Liver (tissue), 9 donors: ENCODE measurements around the gene ARID5B. TPM values are rescaled to one million over a fixed set of nuclear protein-coding genes. Genes with fewer than 3 reads are reported as not detected.

Source experiments
- DNase-seq: peaks from one replicate; pipeline ENCODE4 v3.0.0-alpha.2; 2017; ENCODE audit warnings: low spot score
- H3K27ac ChIP-seq, 2 donors: one replicate each; pipeline ENCODE4 v1.7.0; 2013; ENCODE audit warnings: inconsistent platforms in 2 of 2, low read length in 2 of 2, control low read depth in 1 of 2, low read depth in 1 of 2, mild to moderate bottlenecking in 1 of 2
- H3K27me3 ChIP-seq, 4 donors: one replicate each; pipeline versions ENCODE4 v1.6.1 to v1.7.0; 2013; ENCODE audit warnings: low read length in 3 of 4, inconsistent platforms in 1 of 4, mild to moderate bottlenecking in 1 of 4, moderate library complexity in 1 of 4; ENCODE audit not compliant: control insufficient read depth in 4 of 4, insufficient read depth in 4 of 4
- H3K36me3 ChIP-seq, 4 donors: one replicate each; pipeline versions ENCODE4 v1.6.1 to v1.7.0; 2013; ENCODE audit warnings: low read length in 3 of 4, mild to moderate bottlenecking in 3 of 4, low read depth in 1 of 4, moderate library complexity in 1 of 4; ENCODE audit not compliant: control insufficient read depth in 4 of 4, insufficient read depth in 3 of 4
- H3K4me1 ChIP-seq, 4 donors: one replicate each; pipeline versions ENCODE4 v1.6.1 to v1.7.0; 2013; ENCODE audit warnings: low read length in 3 of 4, mild to moderate bottlenecking in 3 of 4, moderate library complexity in 1 of 4; ENCODE audit not compliant: control insufficient read depth in 4 of 4, insufficient read depth in 4 of 4
- H3K4me3 ChIP-seq, 3 donors: one replicate each; pipeline versions ENCODE4 v1.6.1 to v1.7.0; 2013; ENCODE audit warnings: low read length in 3 of 3, control low read depth in 1 of 3, low read depth in 1 of 3, mild to moderate bottlenecking in 1 of 3
- H3K9ac ChIP-seq, 2 donors: one replicate each; pipeline ENCODE4 v1.7.0; 2013; ENCODE audit warnings: low read length in 2 of 2, mild to moderate bottlenecking in 2 of 2, moderate library complexity in 2 of 2, control low read depth in 1 of 2, low read depth in 1 of 2
- H3K9me3 ChIP-seq, 4 donors: one replicate each; pipeline versions ENCODE4 v1.6.1 to v1.7.0; 2013; ENCODE audit warnings: low read length in 3 of 4; ENCODE audit not compliant: control insufficient read depth in 4 of 4
- EGR1 ChIP-seq, 2 donors: IDR thresholded peaks; 2 replicates each; pipeline ENCODE4 v1.6.1; 2016 to 2018; ENCODE audit warnings: antibody characterized with exemption in 2 of 2, low read depth in 2 of 2
- FOXA1 ChIP-seq: IDR thresholded peaks from 2 replicates; pipeline ENCODE4 v1.6.1; 2016; ENCODE audit warnings: antibody characterized with exemption
- FOXA2 ChIP-seq: IDR thresholded peaks from 2 replicates; pipeline ENCODE4 v1.6.1; 2016; ENCODE audit warnings: antibody characterized with exemption
- GABPA ChIP-seq, 2 donors: IDR thresholded peaks in 1 of 2; conservative IDR thresholded peaks in 1 of 2; 2 replicates each; pipeline ENCODE4 v1.6.1; 2016; ENCODE audit warnings: antibody characterized with exemption in 2 of 2, mild to moderate bottlenecking in 1 of 2, moderate library complexity in 1 of 2
- HNF4A ChIP-seq, 2 donors: conservative IDR thresholded peaks; 2 replicates each; pipeline ENCODE4 v1.6.1; 2016; ENCODE audit warnings: antibody characterized with exemption in 2 of 2, mild to moderate bottlenecking in 2 of 2
- HNF4G ChIP-seq: IDR thresholded peaks from 2 replicates; pipeline ENCODE4 v1.6.1; 2016; ENCODE audit warnings: antibody characterized with exemption
- JUND ChIP-seq, 2 donors: IDR thresholded peaks; 2 replicates each; pipeline ENCODE4 v1.6.1; 2016; ENCODE audit warnings: antibody characterized with exemption in 2 of 2
- NR2F2 ChIP-seq: IDR thresholded peaks from 2 replicates; pipeline ENCODE4 v1.6.1; 2016; ENCODE audit warnings: antibody characterized with exemption
- RAD21 ChIP-seq, 2 donors: IDR thresholded peaks; 2 replicates each; pipeline ENCODE4 v1.6.1; 2016; ENCODE audit warnings: antibody characterized with exemption in 2 of 2, mild to moderate bottlenecking in 2 of 2
- RXRA ChIP-seq, 2 donors: IDR thresholded peaks; 2 replicates each; pipeline ENCODE4 v1.6.1; 2017 to 2018; ENCODE audit warnings: antibody characterized with exemption in 2 of 2, mild to moderate bottlenecking in 1 of 2
- SP1 ChIP-seq: IDR thresholded peaks from 2 replicates; pipeline ENCODE4 v1.6.1; 2018; ENCODE audit warnings: antibody characterized with exemption, mild to moderate bottlenecking
- TAF1 ChIP-seq: conservative IDR thresholded peaks from 2 replicates; pipeline ENCODE4 v1.6.1; 2016; ENCODE audit warnings: antibody characterized with exemption, mild to moderate bottlenecking
- YY1 ChIP-seq: IDR thresholded peaks from 2 replicates; pipeline ENCODE4 v1.6.1; 2016; ENCODE audit warnings: antibody characterized with exemption, mild to moderate bottlenecking
- WGBS: extraction: QIAGEN DNeasy Blood & Tissue Kit; methylation state at CpG from one replicate; pipeline ENCODE4 v1.1.7; 2013; 5-methylcytosine and 5-hydroxymethylcytosine counted together
- polyA plus RNA-seq, 2 donors: library from polyadenylated mRNA; stranded (reverse) in 1 of 2; unstranded in 1 of 2; fragments of 200-250 nt in 1 of 2; fragments of >200 nt in 1 of 2; fragmentation: Nextera tagmentation in 1 of 2; extraction: Ambion mirVana in 1 of 2; gene quantifications; one replicate each; pipeline versions ENCODE4 v1.2.1 to v1.2.3, GENCODE V29; 2013 to 2015
- total RNA-seq, 2 donors: library from RNA; depleted of rRNA; stranded (reverse); fragments of >200 nt; gene quantifications; one replicate each; pipeline ENCODE4 v1.2.3, GENCODE V29; 2014
- TF ChIP-seq, protein P1 (sequence below): IDR thresholded peaks from 2 replicates; pipeline ENCODE4 v1.6.1; 2016; ENCODE audit warnings: antibody characterized with exemption
- TF ChIP-seq, protein P2 (sequence below): IDR thresholded peaks from 2 replicates; pipeline ENCODE4 v1.6.1; 2016; ENCODE audit warnings: antibody characterized with exemption, mild to moderate bottlenecking
- TF ChIP-seq, protein P3 (sequence below): fragments of 150-350 bp; IDR thresholded peaks from 2 replicates; pipeline ENCODE4 v1.5.1; 2017; ENCODE audit warnings: improper control_type of control experiment, low read depth, low read length; ENCODE audit not compliant: missing input control
- TF ChIP-seq, protein P4 (sequence below): IDR thresholded peaks from 2 replicates; pipeline ENCODE4 v1.6.1; 2016; ENCODE audit warnings: antibody characterized with exemption
- donor health status: healthy.
- donor health status: healthy.
- donor health status: healthy.
- donor health status: healthy.
- donor health status: healthy.

The ARID5B gene
- total and polyA plus RNA-seq, 4 donors = 1.3 to 6.4 (median 5.2) TPM

GRCh38 chr10:61892961-61893360 is 8.5 kb upstream of the ARID5B start:
- 96% methylated on average over 4 of the region's 4 CpGs for WGBS

DNA sequence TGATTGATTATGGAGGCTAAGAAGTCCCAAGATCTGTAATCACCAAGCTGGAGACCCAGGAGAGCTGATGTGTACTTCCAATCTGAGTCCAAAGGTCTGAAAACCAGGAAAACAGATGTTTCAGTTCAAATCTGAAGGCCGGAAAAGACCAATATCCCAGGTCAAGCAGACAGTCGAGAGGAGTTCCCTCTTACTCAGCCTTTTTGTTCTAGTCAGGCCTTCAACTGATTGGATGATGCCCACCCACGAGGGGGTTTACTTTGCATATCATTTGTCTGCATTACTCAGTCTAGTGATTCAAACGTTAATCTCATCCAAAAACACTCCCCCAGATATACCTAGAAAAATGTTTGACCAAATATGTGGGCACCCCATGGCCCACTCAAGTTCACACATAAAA is 7.4 kb upstream of the ARID5B start:
- no peaks in the 10 kb centered on the region for H3K9me3 ChIP-seq
- no peaks in the 10 kb centered on the region for H3K27me3 ChIP-seq
- H3K27ac ChIP-seq = no peak overlapping the region
- 64% methylated on average over 4 of the region's 4 CpGs for WGBS
- DNase-seq = no peak
- no peaks in the 10 kb centered on the region for H3K36me3 ChIP-seq
- TF ChIP-seq FOXA1 (no peak), HNF4A (conservative IDR thresholded peaks at IDR 0.05) (no peak), GABPA (IDR thresholded peaks at IDR 0.05 in 1 of 2, conservative IDR thresholded peaks at IDR 0.05 in 1 of 2) (no peak), RXRA (IDR thresholded peaks at IDR 0.05) (no peak), NR2F2 (no peak), SP1 (no peak), RAD21 (IDR thresholded peaks at IDR 0.05) (no peak), EGR1 (IDR thresholded peaks at IDR 0.05; ENCODE audit: low read depth in 2 of 2) (no peak), JUND (IDR thresholded peaks at IDR 0.05) (no peak), FOXA2 (no peak)
- TF ChIP-seq, protein P1, sequence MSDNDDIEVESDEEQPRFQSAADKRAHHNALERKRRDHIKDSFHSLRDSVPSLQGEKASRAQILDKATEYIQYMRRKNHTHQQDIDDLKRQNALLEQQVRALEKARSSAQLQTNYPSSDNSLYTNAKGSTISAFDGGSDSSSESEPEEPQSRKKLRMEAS = no peak
- TF ChIP-seq, protein P2, sequence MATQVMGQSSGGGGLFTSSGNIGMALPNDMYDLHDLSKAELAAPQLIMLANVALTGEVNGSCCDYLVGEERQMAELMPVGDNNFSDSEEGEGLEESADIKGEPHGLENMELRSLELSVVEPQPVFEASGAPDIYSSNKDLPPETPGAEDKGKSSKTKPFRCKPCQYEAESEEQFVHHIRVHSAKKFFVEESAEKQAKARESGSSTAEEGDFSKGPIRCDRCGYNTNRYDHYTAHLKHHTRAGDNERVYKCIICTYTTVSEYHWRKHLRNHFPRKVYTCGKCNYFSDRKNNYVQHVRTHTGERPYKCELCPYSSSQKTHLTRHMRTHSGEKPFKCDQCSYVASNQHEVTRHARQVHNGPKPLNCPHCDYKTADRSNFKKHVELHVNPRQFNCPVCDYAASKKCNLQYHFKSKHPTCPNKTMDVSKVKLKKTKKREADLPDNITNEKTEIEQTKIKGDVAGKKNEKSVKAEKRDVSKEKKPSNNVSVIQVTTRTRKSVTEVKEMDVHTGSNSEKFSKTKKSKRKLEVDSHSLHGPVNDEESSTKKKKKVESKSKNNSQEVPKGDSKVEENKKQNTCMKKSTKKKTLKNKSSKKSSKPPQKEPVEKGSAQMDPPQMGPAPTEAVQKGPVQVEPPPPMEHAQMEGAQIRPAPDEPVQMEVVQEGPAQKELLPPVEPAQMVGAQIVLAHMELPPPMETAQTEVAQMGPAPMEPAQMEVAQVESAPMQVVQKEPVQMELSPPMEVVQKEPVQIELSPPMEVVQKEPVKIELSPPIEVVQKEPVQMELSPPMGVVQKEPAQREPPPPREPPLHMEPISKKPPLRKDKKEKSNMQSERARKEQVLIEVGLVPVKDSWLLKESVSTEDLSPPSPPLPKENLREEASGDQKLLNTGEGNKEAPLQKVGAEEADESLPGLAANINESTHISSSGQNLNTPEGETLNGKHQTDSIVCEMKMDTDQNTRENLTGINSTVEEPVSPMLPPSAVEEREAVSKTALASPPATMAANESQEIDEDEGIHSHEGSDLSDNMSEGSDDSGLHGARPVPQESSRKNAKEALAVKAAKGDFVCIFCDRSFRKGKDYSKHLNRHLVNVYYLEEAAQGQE = no peak
- TF ChIP-seq, protein P3, sequence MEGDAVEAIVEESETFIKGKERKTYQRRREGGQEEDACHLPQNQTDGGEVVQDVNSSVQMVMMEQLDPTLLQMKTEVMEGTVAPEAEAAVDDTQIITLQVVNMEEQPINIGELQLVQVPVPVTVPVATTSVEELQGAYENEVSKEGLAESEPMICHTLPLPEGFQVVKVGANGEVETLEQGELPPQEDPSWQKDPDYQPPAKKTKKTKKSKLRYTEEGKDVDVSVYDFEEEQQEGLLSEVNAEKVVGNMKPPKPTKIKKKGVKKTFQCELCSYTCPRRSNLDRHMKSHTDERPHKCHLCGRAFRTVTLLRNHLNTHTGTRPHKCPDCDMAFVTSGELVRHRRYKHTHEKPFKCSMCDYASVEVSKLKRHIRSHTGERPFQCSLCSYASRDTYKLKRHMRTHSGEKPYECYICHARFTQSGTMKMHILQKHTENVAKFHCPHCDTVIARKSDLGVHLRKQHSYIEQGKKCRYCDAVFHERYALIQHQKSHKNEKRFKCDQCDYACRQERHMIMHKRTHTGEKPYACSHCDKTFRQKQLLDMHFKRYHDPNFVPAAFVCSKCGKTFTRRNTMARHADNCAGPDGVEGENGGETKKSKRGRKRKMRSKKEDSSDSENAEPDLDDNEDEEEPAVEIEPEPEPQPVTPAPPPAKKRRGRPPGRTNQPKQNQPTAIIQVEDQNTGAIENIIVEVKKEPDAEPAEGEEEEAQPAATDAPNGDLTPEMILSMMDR = no peak
- no peak overlapping the region for H3K9ac ChIP-seq
- no peak overlapping the region for H3K4me3 ChIP-seq
- peaks cover 0 to 12% (median 8%) of the 10 kb centered on the region in 4 donors for H3K4me1 ChIP-seq

More at GRCh38 chr10:61892961-61893360, 8.5 kb upstream of the ARID5B start:
- Histone ChIP-seq H3K9ac (no peak overlapping the region), H3K9me3 (no peaks in the 10 kb centered on the region), H3K27me3 (no peaks in the 10 kb centered on the region), H3K4me1 (peaks cover 0 to 10% (median 5%) of the 10 kb centered on the region in 4 donors), H3K4me3 (no peak overlapping the region), H3K27ac (no peak overlapping the region), H3K36me3 (no peaks in the 10 kb centered on the region)
- DNase-seq = no peak
- TF ChIP-seq, protein P3 = no peak
- TF ChIP-seq HNF4G = no peak
- TF ChIP-seq FOXA1 = no peak
- no peak for TF ChIP-seq YY1
- no peak for TF ChIP-seq TAF1
- TF ChIP-seq, protein P4, sequence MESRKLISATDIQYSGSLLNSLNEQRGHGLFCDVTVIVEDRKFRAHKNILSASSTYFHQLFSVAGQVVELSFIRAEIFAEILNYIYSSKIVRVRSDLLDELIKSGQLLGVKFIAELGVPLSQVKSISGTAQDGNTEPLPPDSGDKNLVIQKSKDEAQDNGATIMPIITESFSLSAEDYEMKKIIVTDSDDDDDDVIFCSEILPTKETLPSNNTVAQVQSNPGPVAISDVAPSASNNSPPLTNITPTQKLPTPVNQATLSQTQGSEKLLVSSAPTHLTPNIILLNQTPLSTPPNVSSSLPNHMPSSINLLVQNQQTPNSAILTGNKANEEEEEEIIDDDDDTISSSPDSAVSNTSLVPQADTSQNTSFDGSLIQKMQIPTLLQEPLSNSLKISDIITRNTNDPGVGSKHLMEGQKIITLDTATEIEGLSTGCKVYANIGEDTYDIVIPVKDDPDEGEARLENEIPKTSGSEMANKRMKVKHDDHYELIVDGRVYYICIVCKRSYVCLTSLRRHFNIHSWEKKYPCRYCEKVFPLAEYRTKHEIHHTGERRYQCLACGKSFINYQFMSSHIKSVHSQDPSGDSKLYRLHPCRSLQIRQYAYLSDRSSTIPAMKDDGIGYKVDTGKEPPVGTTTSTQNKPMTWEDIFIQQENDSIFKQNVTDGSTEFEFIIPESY = no peak
